CD1c-positive myeloid dendritic cell (primary cell): ENCODE data around the gene SPRR5.

ENCODE experiments used
- DNase-seq: peaks from one replicate; pipeline ENCODE4 v3.0.0-alpha.2; 2016; ENCODE audit errors: extremely low spot score

Gene SPRR5

DNA sequence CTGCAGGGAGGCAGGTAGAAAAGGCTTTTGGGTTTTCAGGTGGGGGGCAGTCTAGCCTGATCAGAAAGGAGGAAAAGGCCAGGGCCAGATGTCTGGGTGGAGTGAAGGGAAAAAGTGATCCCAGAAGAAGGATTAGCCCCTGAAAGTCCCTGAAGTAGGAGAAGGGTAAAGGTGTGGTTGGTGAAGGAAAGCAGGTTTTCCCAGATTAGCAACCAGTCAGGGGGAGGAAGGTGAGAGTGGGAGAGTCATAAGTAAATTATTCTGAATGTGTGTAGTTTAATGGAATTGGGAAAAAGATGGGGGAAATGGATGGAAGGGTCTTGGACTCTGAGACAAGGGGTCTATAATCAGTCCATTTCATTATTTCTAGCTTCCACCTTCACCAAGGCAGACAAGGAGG lies 36.2 kb downstream of the SPRR5 start:
- DNase-seq, result no peak

DNA sequence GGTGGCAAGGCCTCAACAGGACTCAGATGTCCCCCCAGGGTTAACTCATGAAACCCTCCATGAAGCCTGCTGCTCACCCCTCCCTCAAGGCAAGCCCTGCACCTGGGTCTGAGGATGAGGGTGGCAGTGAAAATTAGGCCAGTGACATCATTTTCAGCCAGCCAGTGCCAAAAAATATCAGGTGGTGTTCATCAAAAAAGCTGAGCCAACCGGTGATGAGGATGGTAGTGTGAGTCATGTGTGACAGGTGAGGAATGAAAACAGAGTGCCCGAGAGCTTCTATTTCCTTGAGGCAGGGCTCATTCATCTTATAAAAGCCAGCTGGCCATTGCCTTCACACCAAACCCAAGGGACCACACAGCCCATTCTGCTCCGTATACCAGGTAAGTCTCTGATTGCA lies 36.7 kb downstream of the SPRR5 start, which contains the start of gene SPRR1A:
SPRR1A (plus strand) TSS at position 339 of the 400 bp plus-strand sequence. CDS start 1,150 bp downstream, outside the sequence.
- DNase-seq, result no peak

DNA sequence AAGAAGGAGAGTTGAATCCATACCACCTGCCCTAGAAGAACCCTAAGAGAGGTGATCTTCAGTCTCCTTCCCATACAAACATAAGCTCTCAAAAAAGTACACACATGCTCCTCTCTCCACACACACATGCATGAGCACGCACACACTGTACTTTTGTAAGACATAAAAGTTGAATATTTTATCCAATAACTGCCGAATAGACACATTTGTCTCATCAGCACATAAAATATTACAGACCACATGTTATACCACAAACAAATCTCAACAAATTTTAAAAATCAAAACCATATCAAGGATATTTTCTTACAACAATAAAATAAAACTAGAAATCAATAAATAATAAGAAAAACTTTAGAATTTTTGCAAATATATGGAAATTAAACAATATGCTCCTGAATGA lies 39.6 kb downstream of the SPRR5 start:
- no peak for DNase-seq

DNA sequence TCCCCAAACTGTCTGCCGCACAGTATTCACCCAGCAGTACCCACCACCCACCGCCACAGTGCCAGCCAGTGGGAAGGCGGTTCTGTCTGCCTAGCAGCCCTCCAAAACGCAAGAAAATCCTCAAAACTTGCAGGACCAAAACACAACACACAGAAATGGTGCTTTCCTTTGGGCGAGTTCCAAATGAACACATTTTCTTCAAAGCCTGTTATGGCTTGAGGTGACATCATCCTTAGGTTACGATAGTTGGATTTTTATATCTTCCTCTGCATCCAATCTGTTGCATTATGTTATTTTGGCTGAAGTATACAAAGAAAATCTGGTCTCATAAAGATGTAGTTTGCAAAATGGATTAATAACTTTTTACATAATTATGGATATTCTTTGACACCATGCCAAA lies 46.2 kb downstream of the SPRR5 start:
- no peak for DNase-seq

DNA sequence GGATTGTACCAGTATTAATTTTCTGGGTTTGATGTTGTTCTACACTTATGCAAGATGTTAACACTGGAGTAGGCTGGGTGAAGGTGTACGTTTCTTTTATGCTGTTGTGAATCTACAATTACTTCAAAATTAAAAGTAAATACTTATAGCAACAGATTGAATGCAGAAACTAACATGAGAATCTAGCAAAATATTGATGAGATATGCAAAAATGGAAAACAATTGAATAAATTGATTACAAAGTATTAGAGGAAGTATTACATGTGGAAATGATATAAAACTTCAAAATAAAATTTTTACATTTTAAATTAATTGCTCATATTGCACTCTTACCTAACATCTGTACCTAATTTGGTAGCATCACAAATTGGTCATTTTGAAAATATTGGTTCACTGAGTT lies 48.8 kb downstream of the SPRR5 start:
- no peak for DNase-seq

DNA sequence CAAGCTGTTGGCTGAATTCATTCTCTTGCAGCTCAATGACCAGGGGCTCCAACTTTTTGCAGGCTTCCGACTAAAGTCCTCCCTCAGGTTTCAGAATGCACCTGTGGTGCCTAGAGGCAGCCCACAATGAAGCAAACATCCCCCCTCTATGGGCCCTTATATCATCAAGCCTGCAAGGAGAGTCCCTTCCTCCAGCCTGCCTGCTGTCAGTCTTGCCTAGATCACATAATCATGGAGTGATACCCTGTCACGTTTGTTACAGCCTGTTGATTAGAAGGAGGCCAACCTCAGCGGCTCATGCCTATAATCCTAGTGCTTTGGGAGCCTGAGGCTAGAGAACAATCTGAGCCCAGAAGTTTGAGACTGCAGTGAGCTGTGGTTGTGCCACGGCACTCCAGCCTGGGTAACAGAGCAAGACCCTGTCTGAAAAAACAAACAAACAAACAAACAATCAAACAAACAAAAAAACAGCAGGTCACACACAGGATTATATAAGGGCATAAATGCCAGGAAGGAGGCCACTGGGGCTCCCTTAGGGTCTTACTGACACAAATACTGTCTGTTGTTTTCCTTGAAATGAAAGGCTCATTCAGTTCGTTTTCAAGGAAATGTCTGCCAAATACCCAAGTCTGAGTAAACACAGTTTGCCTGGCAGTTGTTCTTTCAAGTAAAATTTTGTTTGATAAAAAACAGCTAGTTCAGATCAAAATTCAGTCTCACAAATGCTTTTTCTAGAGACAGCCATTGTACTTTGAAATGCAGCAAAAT lies 49.8 kb downstream of the SPRR5 start:
- DNase-seq, result no peak

DNA sequence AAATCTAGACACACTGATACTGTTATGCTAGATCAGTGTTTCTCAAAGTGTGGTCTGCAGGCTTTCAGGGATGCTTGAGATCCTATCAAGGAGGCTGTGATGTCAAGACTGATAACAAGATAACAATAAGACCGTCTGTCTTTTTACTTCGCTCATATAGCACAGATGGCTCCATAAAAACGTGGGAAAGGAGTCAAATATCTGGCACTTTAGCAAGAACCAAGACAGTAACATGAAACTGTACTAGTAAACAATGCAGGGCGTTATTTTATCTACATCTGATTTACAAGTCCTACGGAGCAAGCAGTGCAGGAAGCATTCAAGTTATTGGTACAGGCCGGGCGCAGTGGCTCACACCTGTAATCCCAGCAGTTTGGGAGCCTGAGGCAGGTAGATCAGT lies 50.9 kb downstream of the SPRR5 start:
- DNase-seq, result no peak

DNA sequence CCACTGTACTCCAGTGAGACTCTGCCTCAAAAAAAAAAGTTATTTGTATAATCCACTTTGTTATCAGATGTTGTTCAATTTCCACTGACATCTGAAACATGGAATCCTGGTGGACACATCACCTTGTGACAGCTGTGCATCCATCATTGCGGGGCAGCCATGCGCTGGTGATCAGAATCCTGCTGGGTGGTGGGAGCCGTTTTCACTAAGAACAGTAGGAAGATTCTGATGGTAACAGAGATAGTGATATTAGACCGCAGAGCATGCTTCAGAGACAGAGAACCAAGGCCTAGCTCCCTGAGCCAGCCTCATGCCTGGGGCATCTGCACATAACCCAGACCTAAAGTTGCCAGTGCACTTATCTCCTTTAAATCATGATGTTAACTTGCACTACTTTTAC lies 51.5 kb downstream of the SPRR5 start:
- DNase-seq, result no peak
